Omental fat pad (tissue), 4 donors: ENCODE results near the gene PLEKHA6. TPM values are rescaled to one million over a fixed set of nuclear protein-coding genes. Genes with fewer than 3 reads are reported as not detected.

Source experiments
- ATAC-seq: fragments of 150-250 bp; one replicate; pipeline ENCODE4 v1.9.1; 2016; ENCODE audit warnings: mild to moderate bottlenecking, moderate library complexity; ENCODE audit not compliant: low FRiP score
- DNase-seq: peaks from one replicate; pipeline ENCODE4 v3.0.0-alpha.2; 2019; ENCODE audit warnings: low spot score
- total RNA-seq, 4 donors: library from RNA; depleted of rRNA; stranded (reverse); fragments of >200 nt; gene quantifications; one replicate each; pipeline ENCODE4 v1.1.0, GENCODE V29; 2016
- TF ChIP-seq, protein P1 (sequence below), 3 donors: fragments of 450-650 bp; IDR thresholded peaks; one replicate each; pipeline ENCODE4 v1.5.1; 2016 to 2017; ENCODE audit warnings: antibody characterized with exemption in 3 of 3, mild to moderate bottlenecking in 3 of 3, moderate library complexity in 2 of 3

Gene PLEKHA6
- total RNA-seq, 4 donors from 2014 or later, result 2.9 to 13.1 (median 7.5) TPM

DNA sequence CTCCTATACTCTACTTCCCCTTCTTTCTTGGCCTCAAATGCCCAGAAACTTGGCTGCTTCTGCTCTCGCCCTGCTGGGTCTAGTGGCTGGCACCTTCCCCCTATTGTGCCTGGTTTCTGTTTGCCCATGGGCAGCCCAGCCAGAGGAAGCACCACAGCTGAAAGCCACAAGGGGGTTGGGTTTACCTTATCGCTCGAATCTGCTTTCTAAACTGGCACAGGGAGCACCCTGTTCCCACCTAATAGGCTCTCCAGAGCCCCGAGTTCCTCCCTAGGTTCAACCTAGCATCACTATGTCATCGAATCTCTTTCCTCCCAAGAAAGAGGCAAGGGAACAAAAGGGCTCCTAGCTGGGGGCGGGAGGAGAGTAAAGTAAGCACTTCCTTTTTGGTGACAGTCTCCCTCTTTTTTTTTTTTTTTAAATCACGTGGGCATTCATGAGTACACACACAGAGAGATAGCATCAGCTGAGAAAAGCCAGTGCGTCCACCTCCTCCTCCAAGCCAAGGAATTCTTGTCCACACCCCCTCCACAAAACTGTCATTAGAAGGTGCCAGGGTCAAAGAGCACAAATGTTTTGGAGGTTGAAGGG is 72.8 kb downstream of the PLEKHA6 start:
- ATAC-seq (no peak), DNase-seq (no peak)

GRCh38 chr1:204286315-204286714 is 73.4 kb downstream of the PLEKHA6 start:
- ATAC-seq, result no peak
- DNase-seq, result no peak
- TF ChIP-seq, protein P1, sequence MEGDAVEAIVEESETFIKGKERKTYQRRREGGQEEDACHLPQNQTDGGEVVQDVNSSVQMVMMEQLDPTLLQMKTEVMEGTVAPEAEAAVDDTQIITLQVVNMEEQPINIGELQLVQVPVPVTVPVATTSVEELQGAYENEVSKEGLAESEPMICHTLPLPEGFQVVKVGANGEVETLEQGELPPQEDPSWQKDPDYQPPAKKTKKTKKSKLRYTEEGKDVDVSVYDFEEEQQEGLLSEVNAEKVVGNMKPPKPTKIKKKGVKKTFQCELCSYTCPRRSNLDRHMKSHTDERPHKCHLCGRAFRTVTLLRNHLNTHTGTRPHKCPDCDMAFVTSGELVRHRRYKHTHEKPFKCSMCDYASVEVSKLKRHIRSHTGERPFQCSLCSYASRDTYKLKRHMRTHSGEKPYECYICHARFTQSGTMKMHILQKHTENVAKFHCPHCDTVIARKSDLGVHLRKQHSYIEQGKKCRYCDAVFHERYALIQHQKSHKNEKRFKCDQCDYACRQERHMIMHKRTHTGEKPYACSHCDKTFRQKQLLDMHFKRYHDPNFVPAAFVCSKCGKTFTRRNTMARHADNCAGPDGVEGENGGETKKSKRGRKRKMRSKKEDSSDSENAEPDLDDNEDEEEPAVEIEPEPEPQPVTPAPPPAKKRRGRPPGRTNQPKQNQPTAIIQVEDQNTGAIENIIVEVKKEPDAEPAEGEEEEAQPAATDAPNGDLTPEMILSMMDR (IDR thresholded peaks at IDR 0.05), result no peak

More for the DNA sequence above, 72.8 kb downstream of the PLEKHA6 start:
- TF ChIP-seq, protein P1 (IDR thresholded peaks at IDR 0.05), result no peak

- ATAC-seq, result no peak
Measured at GRCh38 chr1:204285436-204286305, 74.1 kb downstream of the PLEKHA6 start.

DNA sequence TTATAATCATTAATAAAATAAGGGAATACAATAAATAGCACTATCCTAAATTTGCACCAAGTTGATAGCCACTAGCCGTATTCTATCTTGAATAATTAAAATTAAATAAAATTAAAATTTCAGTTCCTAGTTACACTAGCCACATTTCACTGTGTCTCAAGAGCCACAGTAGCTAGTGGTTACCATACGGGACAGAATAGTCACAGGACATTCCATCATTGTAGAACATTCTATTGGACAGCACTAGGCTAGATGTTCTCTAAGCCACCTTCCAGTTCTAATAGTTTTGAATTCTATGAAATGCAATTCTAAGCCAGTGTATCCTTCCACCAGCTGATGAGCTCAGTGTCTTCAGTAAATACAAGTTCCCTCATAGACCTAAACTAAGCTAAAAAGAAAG is 74.8 kb downstream of the PLEKHA6 start:
- TF ChIP-seq, protein P1 (IDR thresholded peaks at IDR 0.05), result no peak
- no peak for ATAC-seq
- DNase-seq, result no peak

More at GRCh38 chr1:204285436-204286305, 74.1 kb downstream of the PLEKHA6 start:
- DNase-seq, result no peak
- TF ChIP-seq, protein P1 (IDR thresholded peaks at IDR 0.05), result no peak

GRCh38 chr1:204283711-204284651 is 75.7 kb downstream of the PLEKHA6 start:
- TF ChIP-seq, protein P1 (IDR thresholded peaks at IDR 0.05), result no peak
- no peak for DNase-seq
- ATAC-seq, result no peak

- DNase-seq, result no peak
- no peak for ATAC-seq
- TF ChIP-seq, protein P1 (IDR thresholded peaks at IDR 0.05), result no peak
Measured at GRCh38 chr1:204282761-204283221, 76.9 kb downstream of the PLEKHA6 start.
